ENCODE results near the gene SLC35F1.

SLC35F1 gene

DNA sequence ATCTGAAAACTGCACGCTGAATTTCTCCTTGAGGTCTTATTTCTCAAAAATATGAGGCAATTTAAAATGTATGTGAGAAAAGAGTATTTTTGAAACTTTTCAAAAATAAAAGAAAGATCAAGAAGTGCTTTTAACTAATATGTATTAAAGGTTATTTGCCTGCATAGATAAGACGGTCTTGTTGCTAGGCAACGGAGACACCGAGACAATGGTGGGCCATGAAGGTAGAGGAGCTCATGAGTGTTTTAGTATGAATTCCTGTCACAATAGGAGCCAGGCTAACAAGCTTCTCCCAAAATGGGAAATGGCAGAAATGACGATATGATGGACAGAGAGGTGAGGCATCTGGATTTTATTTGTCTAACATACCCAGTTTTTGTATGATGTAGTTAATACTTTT, 308.2 kb downstream of the SLC35F1 start (continued):
- no peak for TF ChIP-seq ZNF777 (tag by site-specific recombination; IDR thresholded peaks at IDR 0.05; ENCODE audit: borderline replicate concordance)
- TF ChIP-seq, protein P1, sequence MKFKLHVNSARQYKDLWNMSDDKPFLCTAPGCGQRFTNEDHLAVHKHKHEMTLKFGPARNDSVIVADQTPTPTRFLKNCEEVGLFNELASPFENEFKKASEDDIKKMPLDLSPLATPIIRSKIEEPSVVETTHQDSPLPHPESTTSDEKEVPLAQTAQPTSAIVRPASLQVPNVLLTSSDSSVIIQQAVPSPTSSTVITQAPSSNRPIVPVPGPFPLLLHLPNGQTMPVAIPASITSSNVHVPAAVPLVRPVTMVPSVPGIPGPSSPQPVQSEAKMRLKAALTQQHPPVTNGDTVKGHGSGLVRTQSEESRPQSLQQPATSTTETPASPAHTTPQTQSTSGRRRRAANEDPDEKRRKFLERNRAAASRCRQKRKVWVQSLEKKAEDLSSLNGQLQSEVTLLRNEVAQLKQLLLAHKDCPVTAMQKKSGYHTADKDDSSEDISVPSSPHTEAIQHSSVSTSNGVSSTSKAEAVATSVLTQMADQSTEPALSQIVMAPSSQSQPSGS (tag by site-specific recombination; IDR thresholded peaks at IDR 0.05; ENCODE audit: low read depth), result no peak

DNA sequence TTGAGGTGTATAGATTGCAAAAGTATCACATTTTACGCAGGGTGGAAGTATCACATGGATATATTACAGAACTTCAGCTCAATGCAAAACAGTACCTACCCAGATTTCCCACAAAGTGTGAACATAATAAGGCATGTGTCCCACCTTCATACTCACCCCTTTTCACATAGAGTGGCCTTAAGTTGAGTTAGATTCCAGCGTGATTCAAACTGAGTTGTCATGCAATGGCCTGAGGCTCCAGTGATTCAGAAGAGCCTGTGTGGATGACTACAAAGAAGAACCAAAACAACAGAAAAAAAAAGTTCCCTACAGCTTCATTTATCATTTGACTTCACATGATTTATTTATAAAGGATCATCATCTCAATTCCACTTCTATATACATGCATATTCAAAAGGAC, 309.7 kb downstream of the SLC35F1 start:
- H3K9me3 ChIP-seq (ENCODE audit: control insufficient read depth, insufficient read depth, low read depth, low read length), result no peaks in the 10 kb centered on the region
- TF ChIP-seq, protein P2, sequence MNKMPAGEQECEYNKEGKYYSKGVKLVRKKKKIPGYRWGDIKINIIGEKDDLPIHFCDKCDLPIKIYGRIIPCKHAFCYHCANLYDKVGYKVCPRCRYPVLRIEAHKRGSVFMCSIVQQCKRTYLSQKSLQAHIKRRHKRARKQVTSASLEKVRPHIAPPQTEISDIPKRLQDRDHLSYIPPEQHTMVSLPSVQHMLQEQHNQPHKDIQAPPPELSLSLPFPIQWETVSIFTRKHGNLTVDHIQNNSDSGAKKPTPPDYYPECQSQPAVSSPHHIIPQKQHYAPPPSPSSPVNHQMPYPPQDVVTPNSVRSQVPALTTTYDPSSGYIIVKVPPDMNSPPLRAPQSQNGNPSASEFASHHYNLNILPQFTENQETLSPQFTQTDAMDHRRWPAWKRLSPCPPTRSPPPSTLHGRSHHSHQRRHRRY (tag by site-specific recombination; IDR thresholded peaks at IDR 0.05), result no peak
- no peak for TF ChIP-seq KLF10 (tag by site-specific recombination; IDR thresholded peaks at IDR 0.05)
- TF ChIP-seq, protein P3, sequence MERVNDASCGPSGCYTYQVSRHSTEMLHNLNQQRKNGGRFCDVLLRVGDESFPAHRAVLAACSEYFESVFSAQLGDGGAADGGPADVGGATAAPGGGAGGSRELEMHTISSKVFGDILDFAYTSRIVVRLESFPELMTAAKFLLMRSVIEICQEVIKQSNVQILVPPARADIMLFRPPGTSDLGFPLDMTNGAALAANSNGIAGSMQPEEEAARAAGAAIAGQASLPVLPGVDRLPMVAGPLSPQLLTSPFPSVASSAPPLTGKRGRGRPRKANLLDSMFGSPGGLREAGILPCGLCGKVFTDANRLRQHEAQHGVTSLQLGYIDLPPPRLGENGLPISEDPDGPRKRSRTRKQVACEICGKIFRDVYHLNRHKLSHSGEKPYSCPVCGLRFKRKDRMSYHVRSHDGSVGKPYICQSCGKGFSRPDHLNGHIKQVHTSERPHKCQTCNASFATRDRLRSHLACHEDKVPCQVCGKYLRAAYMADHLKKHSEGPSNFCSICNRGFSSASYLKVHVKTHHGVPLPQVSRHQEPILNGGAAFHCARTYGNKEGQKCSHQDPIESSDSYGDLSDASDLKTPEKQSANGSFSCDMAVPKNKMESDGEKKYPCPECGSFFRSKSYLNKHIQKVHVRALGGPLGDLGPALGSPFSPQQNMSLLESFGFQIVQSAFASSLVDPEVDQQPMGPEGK (tag by site-specific recombination; IDR thresholded peaks at IDR 0.05), result no peak
- TF ChIP-seq ZEB2 (tag by site-specific recombination; IDR thresholded peaks at IDR 0.05), result no peak
- no peak for TF ChIP-seq ZNF175 (tag by site-specific recombination; IDR thresholded peaks at IDR 0.05)
- TF ChIP-seq ZNF202 (tag by site-specific recombination; IDR thresholded peaks at IDR 0.05; ENCODE audit: borderline replicate concordance), result no peak
- CTCF ChIA-PET, result interaction anchor here (0.7 kb wide), 1 partner anchor 956 kb away, joined by 3 read pairs; no protein-coding TSS in a partner anchor
- H3K27ac ChIP-seq (ENCODE audit: extremely low read depth, low read depth, low read length), result no peak overlapping the region
- H3K4me3 ChIP-seq (ENCODE audit: low read depth, low read length), result no peak overlapping the region
- POLR2A ChIA-PET, result no interaction called here
- no peaks in the 10 kb centered on the region for H3K36me3 ChIP-seq (ENCODE audit: control insufficient read depth in 2 of 2, insufficient read depth in 1 of 2, low read length in 2 of 2)
- H3K4me1 ChIP-seq (ENCODE audit: control insufficient read depth, insufficient read depth, low read length), result no peaks in the 10 kb centered on the region

DNA sequence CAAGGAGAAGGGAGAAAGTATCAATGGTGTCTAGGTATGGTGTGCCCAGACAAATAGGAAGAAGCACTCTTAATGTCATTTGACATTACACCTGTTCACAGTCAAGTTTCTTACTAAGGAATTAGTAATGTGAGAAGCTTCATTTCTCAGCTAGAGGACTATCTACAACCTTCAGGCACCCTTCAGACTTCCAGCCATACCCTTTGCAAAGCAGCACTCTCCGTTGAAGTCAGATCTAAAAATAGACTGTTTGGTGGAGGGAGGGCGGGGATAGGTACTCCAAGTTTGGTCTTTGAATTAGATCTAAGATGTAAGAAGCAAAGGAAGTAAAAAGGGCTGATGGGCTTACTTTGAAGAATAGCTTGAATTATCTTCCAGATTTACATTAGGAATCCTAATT, 311.1 kb downstream of the SLC35F1 start:
- Histone ChIP-seq H3K4me3 (ENCODE audit: low read depth, low read length) (no peak overlapping the region), H3K36me3 (ENCODE audit: control insufficient read depth in 2 of 2, insufficient read depth in 1 of 2, low read length in 2 of 2) (no peaks in the 10 kb centered on the region), H3K9me3 (ENCODE audit: control insufficient read depth, insufficient read depth, low read depth, low read length) (no peaks in the 10 kb centered on the region), H3K4me1 (ENCODE audit: control insufficient read depth, insufficient read depth, low read length) (no peaks in the 10 kb centered on the region), H3K27ac (ENCODE audit: extremely low read depth, low read depth, low read length) (no peak overlapping the region)
- POLR2A ChIA-PET, result no interaction called here
- no peak for TF ChIP-seq ZNF138 (tag by site-specific recombination; IDR thresholded peaks at IDR 0.05; ENCODE audit: borderline replicate concordance)
- CTCF ChIA-PET, result interaction anchor here (0.7 to 1.0 kb wide), 2 partner anchors 352 to 378 kb away, joined by 3 read pairs; no protein-coding TSS in a partner anchor

DNA sequence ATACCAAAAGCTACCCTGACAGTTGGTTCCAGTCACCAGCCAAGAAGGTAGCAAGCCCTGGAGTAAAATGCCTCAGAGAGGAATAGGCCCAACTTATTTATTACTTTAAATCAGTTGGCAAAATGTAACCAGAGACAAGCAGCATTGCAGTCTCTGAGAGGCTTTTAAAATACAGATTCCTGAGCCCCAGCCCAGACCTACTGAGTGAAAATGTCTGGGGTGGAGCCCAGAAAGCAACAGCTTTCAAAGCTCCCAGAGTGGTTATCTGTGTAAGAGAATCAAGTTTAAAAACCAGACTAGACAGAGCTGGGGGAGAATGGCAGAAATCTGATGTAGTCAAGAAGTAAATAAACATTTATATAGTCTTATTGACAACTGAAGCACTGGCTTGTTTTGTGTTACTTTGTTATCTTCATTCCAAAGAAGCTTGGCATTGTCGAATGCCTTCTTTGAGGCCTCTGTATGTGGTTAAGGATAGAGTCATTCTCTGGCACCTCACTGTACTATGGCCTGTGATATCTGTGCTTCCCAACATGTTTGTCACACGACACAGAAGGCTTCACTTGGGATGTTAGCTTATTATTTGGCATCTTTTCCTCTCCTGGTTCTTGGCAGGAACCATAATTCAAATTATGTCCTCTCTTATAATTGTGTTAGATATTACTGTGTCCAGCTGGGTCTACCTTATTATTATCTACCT, 313.5 kb downstream of the SLC35F1 start:
- CTCF ChIA-PET, result no interaction called here
- no peak overlapping the region for H3K4me3 ChIP-seq (ENCODE audit: low read depth, low read length)
- H3K9me3 ChIP-seq (ENCODE audit: control insufficient read depth, insufficient read depth, low read depth, low read length), result no peaks in the 10 kb centered on the region
- H3K4me1 ChIP-seq (ENCODE audit: control insufficient read depth, insufficient read depth, low read length), result no peaks in the 10 kb centered on the region
- POLR2A ChIA-PET, result no interaction called here
- TF ChIP-seq KLF1 (tag by site-specific recombination; IDR thresholded peaks at IDR 0.05) (no peak), KLF10 (tag by site-specific recombination; IDR thresholded peaks at IDR 0.05) (no peak), ZNF501 (tag by site-specific recombination; IDR thresholded peaks at IDR 0.05) (no peak), ZNF132 (tag by site-specific recombination; IDR thresholded peaks at IDR 0.05; ENCODE audit: borderline replicate concordance) (no peak), ZNF121 (tag by site-specific recombination; IDR thresholded peaks at IDR 0.05) (no peak), ZNF707 (tag by site-specific recombination; IDR thresholded peaks at IDR 0.05) (no peak), ZBTB20 (tag by site-specific recombination; IDR thresholded peaks at IDR 0.05) (no peak)
- no peaks in the 10 kb centered on the region for H3K36me3 ChIP-seq (ENCODE audit: control insufficient read depth in 2 of 2, insufficient read depth in 1 of 2, low read length in 2 of 2)
- no peak overlapping the region for H3K27ac ChIP-seq (ENCODE audit: extremely low read depth, low read depth, low read length)
